ENCODE data around the gene TASP1. TPM values are rescaled to one million over a fixed set of nuclear protein-coding genes. Genes with fewer than 3 reads are reported as not detected.
"Not testable (repeated sequence)": the region's sequence is repeated elsewhere in the genome, so short reads cannot be mapped to it uniquely, and the experiment has no call there.

The TASP1 gene
- total RNA-seq, 4 donors from 2014 or later: 15.2 to 21.3 (median 17.8) TPM

GRCh38 chr20:13661070-13661685, 22.4 kb upstream of the TASP1 start:
- no peaks in the 10 kb centered on the region for H3K9me3 ChIP-seq
- peak overlapping the region in 1 of 2 donors; percentile 19 for H3K4me3 ChIP-seq
- WGBS, 2 donors (ENCODE audit: low coverage in 1 of 2): 17 to 31% methylated on average over 7 of the region's 11 CpGs
- no peaks in the 10 kb centered on the region for H3K36me3 ChIP-seq
- no peaks in the 10 kb centered on the region for H3K27me3 ChIP-seq
- TF ChIP-seq EP300 (IDR thresholded peaks at IDR 0.05): no peak
- TF ChIP-seq POLR2AphosphoS5 (IDR thresholded peaks at IDR 0.05): peak; percentile 9
- TF ChIP-seq POLR2A (IDR thresholded peaks at IDR 0.05): no peak
- TF ChIP-seq CTCF (IDR thresholded peaks at IDR 0.05): no peak
- H3K27ac ChIP-seq: peak overlapping the region; percentile 10 to 67 (median 42)
- H3K4me1 ChIP-seq: peaks cover 0 to 15% (median 0%) of the 10 kb centered on the region in 3 donors
- ATAC-seq: peak; percentile 70

GRCh38 chr20:13659288-13659687, 20.6 kb upstream of the TASP1 start:
- ATAC-seq: no peak
- no peak overlapping the region for H3K27ac ChIP-seq
- TF ChIP-seq CTCF (IDR thresholded peaks at IDR 0.05) (no peak), POLR2AphosphoS5 (IDR thresholded peaks at IDR 0.05) (no peak), EP300 (IDR thresholded peaks at IDR 0.05) (no peak), POLR2A (IDR thresholded peaks at IDR 0.05) (no peak)
- no peaks in the 10 kb centered on the region for H3K27me3 ChIP-seq
- no peaks in the 10 kb centered on the region for H3K36me3 ChIP-seq
- no peaks in the 10 kb centered on the region for H3K9me3 ChIP-seq
- H3K4me1 ChIP-seq: peaks cover 0 to 20% (median 0%) of the 10 kb centered on the region in 3 donors
- WGBS, 2 donors (ENCODE audit: low coverage in 1 of 2): 89 to 90% methylated on average over 2 to 3 of the region's 3 CpGs
- H3K4me3 ChIP-seq: no peak overlapping the region

- not testable (repeated sequence) for H3K4me3 ChIP-seq, H3K27me3 ChIP-seq, ATAC-seq, H3K9me3 ChIP-seq, H3K27ac ChIP-seq, H3K36me3 ChIP-seq
- H3K4me1 ChIP-seq: peaks cover 0 to 32% (median 0%) of the 10 kb centered on the region in 3 donors
- WGBS, 2 donors (ENCODE audit: low coverage in 1 of 2): 71 to 100% methylated on average over 2 of the region's 5 CpGs
Measured at GRCh38 chr20:13658060-13658459, 19.3 kb upstream of the TASP1 start.

- ATAC-seq: no peak
- Histone ChIP-seq H3K9me3 (no peaks in the 10 kb centered on the region), H3K4me3 (no peak overlapping the region), H3K4me1 (peaks cover 0 to 32% (median 0%) of the 10 kb centered on the region in 3 donors), H3K36me3 (no peaks in the 10 kb centered on the region), H3K27me3 (no peaks in the 10 kb centered on the region), H3K27ac (no peak overlapping the region)
- no peak for TF ChIP-seq POLR2AphosphoS5 (IDR thresholded peaks at IDR 0.05)
- TF ChIP-seq EP300 (IDR thresholded peaks at IDR 0.05): no peak
- WGBS, 2 donors (ENCODE audit: low coverage in 1 of 2): 73 to 86% methylated on average over 2 to 4 of the region's 4 CpGs
Measured at GRCh38 chr20:13656721-13657368, 18.1 kb upstream of the TASP1 start.

GRCh38 chr20:13654463-13655023, 15.8 kb upstream of the TASP1 start:
- 57 to 78% methylated on average over 1 to 2 of the region's 2 CpGs for WGBS, 2 donors (ENCODE audit: low coverage in 1 of 2)
- peak; percentile 16 for ATAC-seq
- H3K27ac ChIP-seq: peak overlapping the region in 3 of 4 donors; percentile 6 to 63 (median 48)

More at GRCh38 chr20:13654463-13655023, 15.8 kb upstream of the TASP1 start:
- TF ChIP-seq CTCF (IDR thresholded peaks at IDR 0.05) (no peak), POLR2A (IDR thresholded peaks at IDR 0.05) (no peak), EP300 (IDR thresholded peaks at IDR 0.05) (no peak), POLR2AphosphoS5 (IDR thresholded peaks at IDR 0.05) (no peak)
- H3K27me3 ChIP-seq: no peaks in the 10 kb centered on the region
- H3K4me1 ChIP-seq: peaks cover 0 to 31% (median 0%) of the 10 kb centered on the region in 3 donors
- no peaks in the 10 kb centered on the region for H3K36me3 ChIP-seq
- no peaks in the 10 kb centered on the region for H3K9me3 ChIP-seq
- no peak overlapping the region for H3K4me3 ChIP-seq
